PC-9 (cell line): Measurements from ENCODE around the gene RAB26.

Experiments used
- EZH2 ChIP-seq: fragments of 200-600 bp; sonication (generic); IDR thresholded peaks from 2 replicates; pipeline ENCODE4 v1.8.0; 2017; ENCODE audit warnings: antibody characterized with exemption, low read depth
- TF ChIP-seq, protein P1 (sequence below): fragments of 200-600 bp; sonication (generic); conservative IDR thresholded peaks from 2 replicates; pipeline ENCODE4 v1.6.1; 2017; ENCODE audit warnings: mixed run types, antibody characterized with exemption, mild to moderate bottlenecking, moderate library complexity

DNA sequence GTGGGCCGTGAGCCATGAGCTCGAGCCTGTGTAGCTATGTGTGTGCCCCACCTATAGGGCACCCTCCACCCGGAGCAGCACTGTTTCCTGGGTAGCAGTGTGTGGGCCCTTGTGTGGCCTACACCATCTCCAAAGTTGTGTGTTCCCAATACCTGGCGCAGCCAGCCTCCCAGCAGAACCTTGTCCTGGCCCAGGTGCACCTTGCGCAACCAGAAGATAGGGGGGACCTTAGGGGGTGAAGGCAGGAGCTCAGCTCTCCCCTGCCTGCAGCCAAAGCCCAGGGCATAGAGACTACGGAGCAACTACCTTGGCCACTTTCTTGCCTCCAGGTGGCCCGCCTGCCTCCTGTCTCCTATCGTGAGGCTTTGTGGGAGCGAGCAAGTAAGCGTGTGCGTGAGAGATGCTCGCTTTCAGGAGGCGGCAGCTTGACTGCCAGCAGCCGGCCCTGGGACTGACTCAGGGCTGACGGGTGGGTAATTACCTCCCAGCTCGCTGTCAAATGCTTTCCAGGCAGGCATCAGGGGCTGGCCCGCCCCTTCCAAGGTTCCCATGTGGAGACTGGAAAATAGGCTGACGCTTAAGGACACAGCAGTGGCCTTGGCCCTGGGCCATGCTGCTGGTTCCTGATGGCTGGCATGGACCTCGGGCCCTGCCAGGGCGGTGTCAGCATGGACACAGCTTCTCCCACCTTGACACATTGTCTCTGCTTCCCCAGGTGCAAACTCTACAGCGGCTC lies 26.1 kb downstream of the RAB26 start:
- TF ChIP-seq, protein P1, sequence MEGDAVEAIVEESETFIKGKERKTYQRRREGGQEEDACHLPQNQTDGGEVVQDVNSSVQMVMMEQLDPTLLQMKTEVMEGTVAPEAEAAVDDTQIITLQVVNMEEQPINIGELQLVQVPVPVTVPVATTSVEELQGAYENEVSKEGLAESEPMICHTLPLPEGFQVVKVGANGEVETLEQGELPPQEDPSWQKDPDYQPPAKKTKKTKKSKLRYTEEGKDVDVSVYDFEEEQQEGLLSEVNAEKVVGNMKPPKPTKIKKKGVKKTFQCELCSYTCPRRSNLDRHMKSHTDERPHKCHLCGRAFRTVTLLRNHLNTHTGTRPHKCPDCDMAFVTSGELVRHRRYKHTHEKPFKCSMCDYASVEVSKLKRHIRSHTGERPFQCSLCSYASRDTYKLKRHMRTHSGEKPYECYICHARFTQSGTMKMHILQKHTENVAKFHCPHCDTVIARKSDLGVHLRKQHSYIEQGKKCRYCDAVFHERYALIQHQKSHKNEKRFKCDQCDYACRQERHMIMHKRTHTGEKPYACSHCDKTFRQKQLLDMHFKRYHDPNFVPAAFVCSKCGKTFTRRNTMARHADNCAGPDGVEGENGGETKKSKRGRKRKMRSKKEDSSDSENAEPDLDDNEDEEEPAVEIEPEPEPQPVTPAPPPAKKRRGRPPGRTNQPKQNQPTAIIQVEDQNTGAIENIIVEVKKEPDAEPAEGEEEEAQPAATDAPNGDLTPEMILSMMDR, result no peak
- no peak for TF ChIP-seq EZH2
